Panc1 (cell line): ENCODE data around the gene SRCIN1. TPM values are rescaled to one million over a fixed set of nuclear protein-coding genes. Genes with fewer than 3 reads are reported as not detected.

Source experiments
- ATAC-seq: fragments of 200-7000 bp; cut with Tn5 transposase; 2 replicates; pipeline ENCODE4 v1.9.1; 2020; ENCODE audit warnings: mild to moderate bottlenecking, moderate library complexity
- BruUV-seq: library from RNA; stranded (reverse); fragments of 400-500 nt; replicated peaks from 2 replicates; lab custom pipeline; 2021; lab: Mats Ljungman, UMichigan
- CTCF ChIA-PET: fragments of 300-600 bp; sonication (Branson Sonifier 250); formaldehyde crosslinking; loops from one replicate; lab custom pipeline; 2022; ENCODE audit warnings: antibody characterized with exemption; lab: Charles Lee
- POLR2A ChIA-PET: fragments of 300-600 bp; sonication (Branson Sonifier 250); formaldehyde crosslinking; loops from one replicate; lab custom pipeline; 2022; ENCODE audit warnings: antibody characterized with exemption; lab: Charles Lee
- DNase-seq: peaks from one replicate; pipeline ENCODE4 v3.0.0-alpha.2; 2010; ENCODE audit warnings: low read depth, low spot score
- H3K27ac ChIP-seq: 2 replicates; pipeline ENCODE4 v1.5.1; 2011; ENCODE audit warnings: mild to moderate bottlenecking, low read length, inconsistent platforms
- H3K27me3 ChIP-seq: fragments of 200-500 bp; sonication (Bioruptor generic); 2 replicates; pipeline ENCODE4 v1.6.0; 2014; ENCODE audit warnings: low read length, inconsistent platforms; ENCODE audit not compliant: control insufficient read depth, insufficient read depth
- H3K36me3 ChIP-seq: fragments of 200-500 bp; sonication (Bioruptor generic); 2 replicates; pipeline ENCODE4 v1.5.1; 2014; ENCODE audit warnings: inconsistent platforms, mild to moderate bottlenecking, low read length, moderate library complexity; ENCODE audit not compliant: control insufficient read depth, insufficient read depth
- H3K4me1 ChIP-seq: 2 replicates; pipeline ENCODE4 v1.5.1; 2011; ENCODE audit warnings: inconsistent platforms, mild to moderate bottlenecking, low read length, moderate library complexity; ENCODE audit not compliant: control insufficient read depth, insufficient read depth
- H3K4me3 ChIP-seq, 2 experiments: 2 replicates each; pipeline ENCODE4 v1.5.1; 2011 to 2012; ENCODE audit warnings: low read depth in 2 of 2, low read length in 2 of 2, mild to moderate bottlenecking in 2 of 2, inconsistent platforms in 1 of 2, moderate library complexity in 1 of 2
- H3K9me3 ChIP-seq: fragments of 200-500 bp; sonication (Bioruptor generic); 2 replicates; pipeline ENCODE4 v1.5.1; 2014; ENCODE audit warnings: low read depth, mild to moderate bottlenecking, inconsistent platforms, low read length, moderate library complexity; ENCODE audit not compliant: control insufficient read depth, insufficient read depth
- POLR2AphosphoS5 ChIP-seq: IDR thresholded peaks from 2 replicates; pipeline ENCODE4 v1.6.1; 2012; ENCODE audit warnings: mild to moderate bottlenecking, low read depth, low read length, moderate library complexity
- SIN3A ChIP-seq: IDR thresholded peaks from 2 replicates; pipeline ENCODE4 v1.6.1; 2012; ENCODE audit warnings: low read depth, mild to moderate bottlenecking, low read length, moderate library complexity, borderline replicate concordance; ENCODE audit not compliant: insufficient read depth
- TCF7L2 ChIP-seq: IDR thresholded peaks from 2 replicates; pipeline ENCODE4 v1.6.1; 2011; ENCODE audit warnings: mild to moderate bottlenecking, low read depth, low read length, inconsistent platforms
- in situ Hi-C: cut with HindIII; loops from 2 replicates; pipeline ENCODE4 v1.10.0; 2016; ENCODE audit warnings: low sequenced_read_pairs, low pct_unique_long_range_greater_than_20kb
- intact Hi-C: fragments of 100-400 bp; cut with micrococcal nuclease; formaldehyde crosslinking; loops from one replicate; pipeline ENCODE4 v1.10.0; 2022; ENCODE audit not compliant: unreplicated experiment
- total RNA-seq: library from RNA; stranded (reverse); gene quantifications from one replicate; pipeline ENCODE4 v1.2.1, GENCODE V29; 2021; ENCODE audit not compliant: unreplicated experiment
- TF ChIP-seq, protein P1 (sequence below), 2 experiments: IDR thresholded peaks; 2 replicates each; pipeline ENCODE4 v1.6.1; 2011 to 2012; ENCODE audit warnings: low read depth in 2 of 2, control low read depth in 1 of 2, low read length in 1 of 2, mild to moderate bottlenecking in 1 of 2, moderate library complexity in 1 of 2; ENCODE audit not compliant: insufficient read depth in 1 of 2
- TF ChIP-seq, protein P2 (sequence below): fragments of 450-650 bp; IDR thresholded peaks from 2 replicates; pipeline ENCODE4 v1.5.1; 2017; ENCODE audit warnings: mild to moderate bottlenecking

Gene SRCIN1
- total RNA-seq, 1 experiment from 2014 or later = 12.8 TPM

DNA sequence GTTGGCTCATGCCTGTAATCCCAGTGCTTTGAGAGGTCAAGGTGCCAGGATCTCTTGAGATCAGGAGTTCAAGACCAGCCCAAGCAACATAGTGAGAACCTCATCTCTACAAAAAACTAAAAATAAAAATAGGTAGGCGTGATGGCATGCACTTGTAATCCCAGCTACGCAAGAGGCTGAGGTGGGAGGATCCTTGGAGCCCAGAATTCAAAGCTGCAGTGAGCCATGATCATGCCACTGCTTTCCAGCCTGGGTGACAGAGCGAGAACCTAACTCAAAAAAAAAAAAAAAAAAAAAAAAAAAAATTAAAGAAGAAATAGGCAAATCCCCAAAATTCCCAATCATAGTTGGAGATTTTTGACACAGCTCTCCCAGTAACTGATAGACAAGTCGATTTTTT, 32.2 kb upstream of the SRCIN1 start:
- H3K27ac ChIP-seq = no peak overlapping the region
- BruUV-seq = no TSS peak
- no peaks in the 10 kb centered on the region for H3K4me1 ChIP-seq
- intact Hi-C loops = no loop called here
- no peaks in the 10 kb centered on the region for H3K9me3 ChIP-seq
- in situ Hi-C loops = no loop called here
- TF ChIP-seq SIN3A (no peak), POLR2AphosphoS5 (no peak)
- TF ChIP-seq, protein P1, sequence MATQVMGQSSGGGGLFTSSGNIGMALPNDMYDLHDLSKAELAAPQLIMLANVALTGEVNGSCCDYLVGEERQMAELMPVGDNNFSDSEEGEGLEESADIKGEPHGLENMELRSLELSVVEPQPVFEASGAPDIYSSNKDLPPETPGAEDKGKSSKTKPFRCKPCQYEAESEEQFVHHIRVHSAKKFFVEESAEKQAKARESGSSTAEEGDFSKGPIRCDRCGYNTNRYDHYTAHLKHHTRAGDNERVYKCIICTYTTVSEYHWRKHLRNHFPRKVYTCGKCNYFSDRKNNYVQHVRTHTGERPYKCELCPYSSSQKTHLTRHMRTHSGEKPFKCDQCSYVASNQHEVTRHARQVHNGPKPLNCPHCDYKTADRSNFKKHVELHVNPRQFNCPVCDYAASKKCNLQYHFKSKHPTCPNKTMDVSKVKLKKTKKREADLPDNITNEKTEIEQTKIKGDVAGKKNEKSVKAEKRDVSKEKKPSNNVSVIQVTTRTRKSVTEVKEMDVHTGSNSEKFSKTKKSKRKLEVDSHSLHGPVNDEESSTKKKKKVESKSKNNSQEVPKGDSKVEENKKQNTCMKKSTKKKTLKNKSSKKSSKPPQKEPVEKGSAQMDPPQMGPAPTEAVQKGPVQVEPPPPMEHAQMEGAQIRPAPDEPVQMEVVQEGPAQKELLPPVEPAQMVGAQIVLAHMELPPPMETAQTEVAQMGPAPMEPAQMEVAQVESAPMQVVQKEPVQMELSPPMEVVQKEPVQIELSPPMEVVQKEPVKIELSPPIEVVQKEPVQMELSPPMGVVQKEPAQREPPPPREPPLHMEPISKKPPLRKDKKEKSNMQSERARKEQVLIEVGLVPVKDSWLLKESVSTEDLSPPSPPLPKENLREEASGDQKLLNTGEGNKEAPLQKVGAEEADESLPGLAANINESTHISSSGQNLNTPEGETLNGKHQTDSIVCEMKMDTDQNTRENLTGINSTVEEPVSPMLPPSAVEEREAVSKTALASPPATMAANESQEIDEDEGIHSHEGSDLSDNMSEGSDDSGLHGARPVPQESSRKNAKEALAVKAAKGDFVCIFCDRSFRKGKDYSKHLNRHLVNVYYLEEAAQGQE (IDR thresholded peaks at IDR 0.05; ENCODE audit: insufficient read depth in 1 of 2, low read depth in 2 of 2, low read length in 1 of 2) = no peak
- no peak overlapping the region for H3K4me3 ChIP-seq
- H3K36me3 ChIP-seq = no peaks in the 10 kb centered on the region
- ChIA-PET CTCF (no interaction called here), POLR2A (interaction anchor here (0.6 kb wide), 1 partner anchor 15 kb away, joined by 13 read pairs; no protein-coding TSS in a partner anchor)
- no peaks in the 10 kb centered on the region for H3K27me3 ChIP-seq
- DNase-seq (no peak), ATAC-seq (no peak)

- no peaks in the 10 kb centered on the region for H3K4me1 ChIP-seq
- no peak overlapping the region for H3K27ac ChIP-seq
- no peaks in the 10 kb centered on the region for H3K27me3 ChIP-seq
- no peak overlapping the region for H3K4me3 ChIP-seq
- in situ Hi-C loops (no loop called here), intact Hi-C loops (no loop called here)
- H3K9me3 ChIP-seq = no peaks in the 10 kb centered on the region
- CTCF ChIA-PET = no interaction called here
- POLR2A ChIA-PET = no interaction called here
- no TSS peak for BruUV-seq
- TF ChIP-seq SIN3A (no peak), POLR2AphosphoS5 (no peak), TCF7L2 (no peak)
- TF ChIP-seq, protein P2, sequence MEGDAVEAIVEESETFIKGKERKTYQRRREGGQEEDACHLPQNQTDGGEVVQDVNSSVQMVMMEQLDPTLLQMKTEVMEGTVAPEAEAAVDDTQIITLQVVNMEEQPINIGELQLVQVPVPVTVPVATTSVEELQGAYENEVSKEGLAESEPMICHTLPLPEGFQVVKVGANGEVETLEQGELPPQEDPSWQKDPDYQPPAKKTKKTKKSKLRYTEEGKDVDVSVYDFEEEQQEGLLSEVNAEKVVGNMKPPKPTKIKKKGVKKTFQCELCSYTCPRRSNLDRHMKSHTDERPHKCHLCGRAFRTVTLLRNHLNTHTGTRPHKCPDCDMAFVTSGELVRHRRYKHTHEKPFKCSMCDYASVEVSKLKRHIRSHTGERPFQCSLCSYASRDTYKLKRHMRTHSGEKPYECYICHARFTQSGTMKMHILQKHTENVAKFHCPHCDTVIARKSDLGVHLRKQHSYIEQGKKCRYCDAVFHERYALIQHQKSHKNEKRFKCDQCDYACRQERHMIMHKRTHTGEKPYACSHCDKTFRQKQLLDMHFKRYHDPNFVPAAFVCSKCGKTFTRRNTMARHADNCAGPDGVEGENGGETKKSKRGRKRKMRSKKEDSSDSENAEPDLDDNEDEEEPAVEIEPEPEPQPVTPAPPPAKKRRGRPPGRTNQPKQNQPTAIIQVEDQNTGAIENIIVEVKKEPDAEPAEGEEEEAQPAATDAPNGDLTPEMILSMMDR = no peak
- TF ChIP-seq, protein P1 (IDR thresholded peaks at IDR 0.05; ENCODE audit: insufficient read depth in 1 of 2, low read depth in 2 of 2, low read length in 1 of 2) = no peak
- no peak for DNase-seq
- no peak for ATAC-seq
- no peaks in the 10 kb centered on the region for H3K36me3 ChIP-seq
Observed at GRCh38 chr17:38636054-38636453, 30.3 kb upstream of the SRCIN1 start.
